HG03064 (cell line): Measurements from ENCODE around the gene STK32B.

Experiments
- ATAC-seq: cut with Tn5 transposase; IDR thresholded peaks from one replicate; pipeline ENCODE4 v1.9.1; 2021; ENCODE audit warnings: low read depth; ENCODE audit not compliant: unreplicated experiment

The STK32B gene

DNA sequence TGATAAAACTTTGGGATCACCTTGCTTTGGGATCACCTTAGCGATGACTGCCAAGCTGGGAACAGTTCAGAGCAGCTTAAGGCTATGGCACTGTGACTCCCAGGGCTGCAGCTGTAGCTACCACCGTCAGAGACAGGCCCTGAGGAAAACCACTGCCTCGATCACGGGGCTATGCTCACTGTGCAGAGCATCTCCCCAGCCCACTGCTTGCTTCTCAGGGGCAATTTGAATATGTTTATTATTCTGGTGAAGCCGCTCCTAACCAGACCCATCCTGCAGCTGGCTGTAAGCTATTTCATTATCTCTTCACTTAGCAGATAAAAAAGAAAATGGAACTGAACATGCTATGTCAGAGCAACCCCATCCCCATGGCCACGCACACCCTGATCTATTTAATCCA lies 328.6 kb downstream of the STK32B start:
- no peak for ATAC-seq

DNA sequence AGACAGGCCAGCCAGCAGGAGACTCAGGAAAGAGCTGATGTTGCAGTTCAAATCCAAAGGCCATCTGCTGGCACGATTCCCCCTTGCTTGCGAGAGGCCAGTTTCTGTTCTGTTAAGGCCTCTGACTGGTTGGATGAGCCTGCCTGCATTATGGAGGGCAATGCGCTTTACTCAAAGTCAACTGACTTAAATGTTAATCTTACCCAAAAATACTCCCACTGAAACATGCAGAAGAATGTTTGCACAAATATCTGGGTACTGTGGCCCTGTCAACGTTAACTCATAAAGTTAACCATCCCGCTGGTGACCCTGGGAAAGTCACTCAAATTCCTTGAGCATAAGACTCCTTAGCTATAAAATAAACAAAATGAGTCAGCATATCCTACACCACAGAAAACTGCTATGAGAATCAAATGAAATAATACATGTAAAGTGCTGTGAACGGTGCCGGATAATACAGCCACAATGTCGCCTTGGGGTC lies 330.7 kb downstream of the STK32B start:
- ATAC-seq: no peak

DNA sequence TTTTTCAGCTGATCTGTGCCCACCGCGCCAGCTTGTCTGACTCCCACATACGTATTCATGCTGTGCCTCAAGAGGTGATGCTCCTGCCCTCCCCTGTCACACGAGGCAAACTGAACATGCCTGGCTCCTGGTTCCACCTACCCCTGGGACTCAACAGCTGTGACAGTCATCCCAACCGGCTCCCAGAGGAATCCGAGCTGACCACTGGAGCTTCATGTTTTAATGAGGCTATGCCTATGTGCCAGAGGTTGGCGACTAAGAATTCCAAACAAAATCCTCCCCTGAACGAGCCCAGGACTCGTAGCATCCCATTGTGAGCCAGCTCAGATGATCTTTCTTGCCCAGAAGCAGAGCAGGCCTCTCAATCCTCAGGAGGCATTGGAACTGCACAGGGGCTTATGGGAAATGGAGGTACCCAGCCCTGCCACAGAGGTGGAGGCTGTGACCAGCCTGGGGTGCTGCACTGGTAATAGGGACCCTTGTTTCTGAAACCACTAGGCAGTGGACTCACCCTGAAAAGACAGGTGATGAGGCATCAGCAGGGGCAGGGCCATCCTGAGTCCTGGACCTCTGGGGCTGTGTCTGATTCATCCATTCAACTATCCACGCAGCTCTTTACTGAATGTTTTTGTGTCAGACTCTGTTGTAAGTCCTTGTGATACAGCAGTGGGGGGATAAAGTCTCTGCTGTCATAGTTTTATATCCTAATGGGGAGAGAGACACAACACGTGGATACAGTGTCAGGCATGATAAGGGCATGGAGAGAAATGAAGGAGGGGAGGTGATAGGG lies 332.1 kb downstream of the STK32B start:
- ATAC-seq: no peak

DNA sequence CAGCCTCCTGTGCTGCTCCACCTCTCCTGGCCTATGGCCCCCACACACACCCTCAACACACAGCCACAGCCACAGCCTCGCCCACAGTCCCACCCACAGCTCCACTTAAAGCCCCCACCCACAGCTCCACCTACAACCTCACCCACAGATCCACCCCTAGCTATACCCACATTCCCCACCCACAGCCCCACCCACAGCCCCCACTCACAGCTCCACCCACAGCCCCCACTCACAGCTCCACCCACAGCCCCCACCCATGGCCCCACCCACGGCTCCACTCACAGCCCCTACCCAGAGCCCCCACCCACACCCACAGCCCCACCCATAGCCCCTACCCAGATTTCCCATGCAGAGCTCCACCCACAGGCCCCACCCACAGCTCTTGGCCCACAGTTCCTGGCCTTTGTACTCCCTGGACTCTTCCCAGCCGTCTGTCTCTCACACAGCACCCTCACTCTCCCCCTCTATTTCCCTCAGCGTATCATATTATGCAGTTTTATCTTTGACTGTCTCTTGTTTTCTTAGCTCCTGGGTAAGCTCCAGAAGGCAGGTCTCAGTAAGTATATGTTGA lies 334.5 kb downstream of the STK32B start:
- no peak for ATAC-seq

DNA sequence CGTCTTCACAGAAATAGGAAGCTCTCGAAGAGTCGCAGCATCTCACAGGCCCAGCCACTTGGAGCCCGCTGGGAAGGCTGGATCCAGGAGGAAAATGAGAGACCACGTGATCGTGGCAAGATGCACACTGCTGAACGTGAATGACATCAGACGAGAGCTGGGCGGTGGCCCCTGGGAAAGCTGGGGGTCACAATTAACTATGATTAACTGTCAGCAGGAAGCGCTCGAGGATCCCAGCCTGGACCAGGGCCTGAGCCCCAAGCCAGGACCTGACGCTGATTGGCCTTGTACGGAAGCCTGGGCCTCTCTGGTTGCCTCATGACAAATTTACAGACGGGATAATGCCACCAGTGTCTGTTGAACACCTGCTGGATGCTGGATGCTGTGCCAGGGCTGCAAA lies 335.6 kb downstream of the STK32B start:
- no peak for ATAC-seq

DNA sequence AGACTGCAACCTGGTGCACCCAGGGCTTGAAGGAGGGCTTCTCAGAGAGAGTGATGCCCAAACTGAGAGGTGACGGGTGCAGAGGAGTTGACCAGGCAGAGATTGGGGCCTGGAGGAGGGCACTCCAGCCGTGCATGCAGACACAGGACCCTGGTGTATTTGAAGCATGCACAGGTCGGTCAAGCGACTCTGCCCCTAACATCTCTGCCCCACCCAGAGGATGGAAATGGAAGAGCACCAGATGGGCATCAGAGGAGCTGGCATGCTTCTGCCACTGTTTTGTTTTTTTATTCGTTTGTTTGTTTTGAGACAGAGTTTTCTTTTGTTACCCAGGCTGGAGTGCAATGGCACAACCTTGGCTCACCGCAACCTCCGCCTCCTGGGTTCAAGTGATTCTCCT lies 336.2 kb downstream of the STK32B start:
- no peak for ATAC-seq

DNA sequence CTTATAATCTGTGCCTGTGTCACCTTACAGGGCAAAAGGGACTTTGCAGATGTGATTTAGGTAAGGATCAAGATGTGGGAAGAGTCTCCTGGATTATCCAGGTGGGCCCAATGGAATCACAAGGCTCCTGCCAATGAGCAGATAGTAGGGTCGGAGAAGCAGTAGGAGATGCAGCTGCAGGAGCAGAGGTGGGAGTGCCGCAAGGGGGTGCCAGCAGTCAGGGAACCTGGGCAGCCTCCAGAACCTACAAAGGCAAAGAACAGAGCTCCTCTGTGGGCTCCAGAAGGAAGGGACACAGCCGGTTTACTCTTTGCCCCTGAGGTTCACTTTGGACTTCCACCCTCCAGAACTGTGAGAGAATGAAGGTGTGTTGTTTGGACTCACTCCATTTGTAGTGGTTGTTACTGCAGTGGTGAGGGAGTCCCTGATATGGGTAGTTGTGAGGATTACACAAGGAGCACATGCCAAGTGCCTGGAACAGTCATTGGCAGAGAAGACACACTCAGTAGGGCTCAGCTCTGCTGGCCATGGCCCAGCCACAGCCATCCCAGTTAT lies 338.6 kb downstream of the STK32B start:
- no peak for ATAC-seq

DNA sequence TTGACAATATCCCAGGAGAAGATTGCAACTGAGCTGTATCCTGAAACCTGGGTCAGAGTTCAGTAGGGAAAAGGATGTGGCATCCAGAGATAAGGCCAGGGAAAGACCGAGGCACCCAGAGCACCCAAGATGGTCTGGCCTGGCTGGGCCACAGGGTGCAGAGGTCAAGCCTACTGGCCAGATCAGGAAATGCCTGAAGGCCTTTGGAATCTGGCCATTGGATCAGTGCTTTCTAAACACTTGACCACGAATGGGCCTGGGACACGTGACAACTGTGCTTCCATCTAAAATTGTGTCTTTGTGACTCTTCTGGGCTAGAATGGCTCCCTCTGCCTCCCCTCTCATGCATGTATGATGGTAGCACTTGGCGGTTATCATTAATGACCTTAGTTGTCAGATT lies 340.2 kb downstream of the STK32B start:
- ATAC-seq: no peak

DNA sequence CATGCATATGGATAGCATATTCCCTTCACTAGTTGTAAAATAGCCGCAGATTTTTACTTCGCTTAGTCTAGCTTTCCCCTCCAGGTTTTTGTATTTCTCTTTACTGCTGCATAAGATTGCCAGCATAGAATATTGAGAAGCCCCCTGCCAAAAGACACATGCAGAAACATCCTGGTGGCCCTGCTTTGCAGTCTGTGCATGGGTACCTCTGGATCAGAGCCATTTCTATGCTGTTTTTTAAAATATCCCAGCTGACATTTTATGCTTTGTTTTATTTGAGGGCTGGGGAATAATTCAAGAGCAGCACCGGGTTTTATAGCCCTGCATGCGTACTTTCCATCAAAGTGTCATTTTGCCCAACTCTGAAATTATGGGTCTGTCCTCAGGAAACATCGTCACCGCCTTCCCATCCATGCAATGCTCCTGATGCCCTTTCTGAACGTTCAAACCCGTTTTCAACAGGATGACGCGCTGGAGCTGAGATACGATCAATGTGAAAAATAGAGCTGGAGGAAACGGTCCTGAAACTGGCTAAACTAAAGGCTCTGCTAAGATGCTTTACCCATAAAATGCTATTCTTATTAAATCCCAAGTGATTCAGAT lies 342.7 kb downstream of the STK32B start:
- no peak for ATAC-seq

DNA sequence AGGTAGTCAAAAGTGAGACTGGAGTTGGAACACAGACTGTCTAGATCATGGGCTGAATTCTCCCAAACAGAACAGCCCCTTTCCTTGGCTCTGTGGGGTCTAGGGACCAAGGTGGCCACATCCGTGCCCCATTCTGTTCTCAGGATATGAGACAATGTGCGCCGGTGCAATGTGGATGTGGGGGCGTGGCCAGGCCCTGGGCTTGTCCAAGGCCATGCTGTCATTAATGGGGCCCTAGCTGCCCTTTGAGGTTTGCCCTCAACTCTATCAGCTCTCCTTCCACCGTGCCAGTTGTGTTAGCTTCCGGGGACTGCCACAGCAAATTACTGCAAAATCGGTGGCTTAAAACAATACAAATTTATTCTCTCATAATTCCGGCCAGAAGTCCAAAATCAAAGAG lies 344.5 kb downstream of the STK32B start:
- ATAC-seq: no peak

DNA sequence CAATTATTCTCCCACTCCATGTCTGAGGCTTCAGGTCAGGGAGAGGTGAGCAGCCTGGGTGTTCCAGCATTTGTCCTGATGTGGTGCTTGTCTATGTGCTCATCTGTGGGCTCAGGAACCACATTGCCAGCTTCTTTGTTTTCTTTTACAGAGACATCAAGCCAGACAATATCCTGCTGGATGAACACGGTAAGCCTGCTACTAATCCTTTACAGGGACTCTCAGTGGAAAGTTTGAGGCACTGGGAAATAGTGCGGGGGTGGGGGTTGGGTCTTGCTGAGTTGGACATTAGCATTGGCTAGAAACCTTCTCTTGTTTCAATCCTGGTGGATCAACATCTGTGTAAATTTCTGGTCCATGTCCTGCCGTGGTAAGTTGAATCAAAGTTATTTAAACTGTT lies 346.8 kb downstream of the STK32B start:
- no peak for ATAC-seq

DNA sequence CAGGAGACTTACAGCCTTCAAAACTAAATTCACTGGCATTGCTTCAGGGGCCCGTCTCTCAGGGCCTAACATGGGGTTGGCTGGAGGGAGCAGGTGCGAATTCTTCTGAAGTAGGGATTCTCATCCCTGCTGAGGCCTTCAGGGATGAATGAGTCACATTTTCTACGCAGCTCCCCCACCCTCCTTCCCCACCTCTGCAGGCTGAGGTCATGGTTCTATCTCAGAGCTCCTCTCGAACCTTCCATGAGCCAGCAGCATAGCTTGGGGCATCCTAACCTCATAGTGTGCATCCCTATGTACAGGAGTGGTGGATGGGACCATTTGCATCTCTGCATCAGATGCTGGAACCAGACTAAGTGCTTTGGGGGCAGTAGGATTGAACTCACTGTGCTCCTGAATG lies 347.8 kb downstream of the STK32B start:
- no peak for ATAC-seq

DNA sequence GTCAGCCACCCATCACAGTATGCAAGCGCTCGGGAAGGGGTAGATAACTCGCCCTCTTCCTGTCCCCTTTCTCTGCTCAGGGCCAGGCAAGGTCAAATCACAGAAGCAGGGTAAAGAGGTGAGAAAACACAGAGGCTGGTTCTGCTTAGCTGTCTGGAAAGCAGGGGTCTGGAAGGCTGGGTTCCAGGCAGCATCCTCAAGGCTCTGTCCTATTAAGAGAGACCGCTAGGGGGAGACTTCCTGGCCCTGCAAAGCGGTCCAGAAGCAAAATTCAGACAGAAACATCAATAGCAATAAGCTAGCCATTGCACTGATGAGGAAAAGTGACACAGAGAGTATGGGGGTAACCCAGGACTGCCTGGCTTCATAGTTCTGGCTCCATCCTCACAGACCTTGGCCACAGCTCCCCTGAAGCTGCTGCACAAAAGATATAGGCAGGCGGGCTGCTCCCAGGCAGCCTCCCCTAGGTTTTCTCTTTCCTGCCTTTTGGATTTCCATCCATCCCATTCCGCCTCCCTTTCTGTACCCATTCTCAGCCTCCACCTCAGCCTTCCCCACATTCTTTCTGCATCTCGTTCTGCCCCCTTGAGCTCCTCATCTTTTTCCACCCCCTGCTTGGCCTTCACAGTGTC lies 348.6 kb downstream of the STK32B start:
- no peak for ATAC-seq

DNA sequence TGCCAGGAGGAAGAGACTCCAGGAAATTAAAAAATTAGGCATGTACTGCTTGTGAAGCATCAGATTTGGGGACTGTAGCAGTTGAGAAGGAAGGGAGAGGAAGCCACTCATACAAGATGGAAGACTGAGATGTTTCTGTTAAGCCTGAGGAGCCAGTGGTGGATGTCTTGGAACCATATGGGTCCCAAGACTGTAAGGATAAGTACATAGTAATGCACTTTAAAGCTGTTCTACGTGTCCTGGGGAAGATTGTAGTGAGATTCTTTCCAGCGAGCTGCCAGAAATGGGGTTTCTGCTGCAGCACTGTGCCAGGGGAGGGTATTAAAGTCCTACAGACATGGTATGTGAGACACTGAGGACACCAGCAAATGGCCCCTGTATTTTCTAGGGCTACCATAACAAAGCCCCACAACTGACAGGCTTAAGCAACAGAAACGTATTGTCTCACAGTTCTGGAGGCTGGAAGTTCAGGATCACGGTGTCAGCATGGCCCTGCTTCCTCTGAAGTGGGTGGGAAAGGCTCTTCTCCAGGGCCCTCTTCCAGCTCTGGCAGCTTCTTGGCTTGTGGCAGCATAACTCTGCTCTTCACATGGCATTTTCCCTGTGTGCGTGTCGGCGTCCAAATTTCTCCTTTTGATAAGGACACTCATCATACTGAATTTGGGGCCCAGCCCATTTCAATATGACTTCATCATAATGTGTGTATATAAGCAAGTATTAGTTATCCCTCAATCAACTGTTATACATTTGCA lies 352.6 kb downstream of the STK32B start:
- ATAC-seq: no peak

DNA sequence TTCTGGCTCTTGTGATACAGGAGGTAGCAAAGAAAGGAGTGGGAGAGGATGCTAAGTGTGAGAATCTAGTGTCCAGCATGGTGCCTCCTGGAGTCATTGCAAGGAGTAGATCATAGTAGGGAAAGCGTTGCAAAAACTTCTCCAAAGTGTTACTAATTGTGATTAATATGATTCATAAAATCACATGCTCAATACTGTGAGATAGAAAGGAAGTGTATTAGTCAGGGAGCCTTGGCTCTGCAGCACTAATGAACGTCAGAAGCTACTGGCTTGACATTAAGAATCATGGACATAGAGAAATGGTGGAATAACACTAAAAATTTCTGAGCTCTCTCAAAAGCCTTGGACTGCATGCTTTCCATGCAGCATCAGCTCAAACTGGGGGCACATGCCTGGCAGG lies 358.0 kb downstream of the STK32B start:
- no peak for ATAC-seq

DNA sequence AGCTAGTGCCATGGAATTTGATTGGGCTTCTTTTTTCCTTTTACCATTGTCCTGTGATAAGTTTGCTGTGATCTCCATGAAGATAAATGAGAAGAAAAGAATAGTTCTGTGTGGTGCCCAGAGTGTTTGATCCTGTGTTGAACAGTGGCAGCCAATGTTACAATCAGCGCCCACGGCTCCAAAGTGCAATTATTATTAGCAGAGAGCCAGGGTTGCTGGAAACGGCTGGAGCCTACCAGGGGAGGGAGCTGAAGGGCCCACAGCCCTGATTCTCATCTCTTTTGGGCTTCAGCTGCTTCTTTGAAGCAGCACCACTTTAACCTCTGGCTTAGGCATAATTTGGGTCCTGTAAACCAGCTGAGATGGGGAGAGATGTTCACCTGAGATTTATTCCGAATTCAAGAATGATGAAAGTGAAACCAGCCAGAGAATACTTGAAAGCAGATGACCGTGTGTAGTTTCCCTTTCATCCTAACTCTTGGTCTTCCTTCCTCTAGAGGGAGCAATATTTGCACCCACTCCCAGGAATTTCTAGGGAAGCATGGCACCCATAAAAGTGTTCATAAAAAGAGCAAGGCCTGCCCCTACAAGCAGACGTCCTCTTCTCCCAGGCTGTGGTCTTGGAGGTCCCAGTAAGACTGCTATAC lies 358.8 kb downstream of the STK32B start:
- no peak for ATAC-seq

DNA sequence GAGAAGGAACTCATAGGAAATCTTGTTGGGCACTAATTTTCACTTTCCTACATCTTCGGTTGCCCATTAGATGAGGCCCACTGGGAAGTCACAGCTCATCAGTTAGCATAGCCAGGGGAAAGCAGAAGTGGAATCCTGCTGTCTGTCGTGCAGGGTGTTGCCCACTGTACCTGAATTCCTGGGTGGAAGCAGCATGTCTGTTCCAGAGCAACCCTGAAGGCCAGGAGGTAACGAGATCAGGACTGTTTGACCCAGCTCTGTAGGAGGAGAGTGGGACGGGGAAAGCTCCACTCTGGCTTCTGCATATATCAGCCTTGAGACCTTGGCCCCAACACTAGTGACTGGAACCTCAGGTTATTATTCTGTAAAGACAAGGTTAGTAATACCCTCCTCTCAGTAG lies 361.0 kb downstream of the STK32B start:
- no peak for ATAC-seq

DNA sequence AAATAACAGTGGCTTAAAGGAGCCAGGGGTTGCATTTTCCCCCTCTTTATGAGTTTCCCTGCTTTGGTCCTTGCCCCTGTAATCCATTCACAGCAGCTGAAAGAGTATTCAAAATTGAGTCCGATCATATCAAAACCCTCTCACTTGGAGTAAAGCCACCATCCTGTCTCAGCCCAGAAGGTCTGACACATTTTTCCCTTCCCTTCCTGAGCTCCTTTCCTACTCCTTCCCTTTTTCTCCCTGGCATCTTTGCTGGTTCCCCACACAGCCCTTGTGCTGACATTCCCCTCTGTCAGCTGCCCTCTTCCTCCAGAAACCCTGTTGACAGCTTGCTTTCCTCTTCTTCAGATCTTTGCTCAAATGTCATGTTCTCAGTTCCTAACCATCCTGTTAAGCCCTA lies 361.5 kb downstream of the STK32B start:
- ATAC-seq: no peak

DNA sequence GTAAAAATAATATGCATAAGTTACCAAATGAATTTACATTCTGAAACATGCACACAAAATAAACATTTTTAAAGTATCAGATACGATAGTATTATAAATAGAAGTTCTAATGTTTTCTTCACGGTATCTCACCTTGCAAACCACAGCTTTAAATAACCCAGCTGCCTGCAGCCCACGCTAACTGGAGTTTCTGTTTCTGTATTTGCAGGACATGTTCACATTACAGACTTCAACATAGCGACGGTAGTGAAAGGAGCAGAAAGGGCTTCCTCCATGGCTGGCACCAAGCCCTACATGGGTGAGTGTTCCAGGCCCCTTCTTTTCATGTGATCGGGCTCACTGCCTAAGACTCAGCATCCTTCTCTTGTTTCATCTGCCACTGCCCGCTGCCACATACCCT lies 365.4 kb downstream of the STK32B start:
- ATAC-seq: peak; percentile 73

DNA sequence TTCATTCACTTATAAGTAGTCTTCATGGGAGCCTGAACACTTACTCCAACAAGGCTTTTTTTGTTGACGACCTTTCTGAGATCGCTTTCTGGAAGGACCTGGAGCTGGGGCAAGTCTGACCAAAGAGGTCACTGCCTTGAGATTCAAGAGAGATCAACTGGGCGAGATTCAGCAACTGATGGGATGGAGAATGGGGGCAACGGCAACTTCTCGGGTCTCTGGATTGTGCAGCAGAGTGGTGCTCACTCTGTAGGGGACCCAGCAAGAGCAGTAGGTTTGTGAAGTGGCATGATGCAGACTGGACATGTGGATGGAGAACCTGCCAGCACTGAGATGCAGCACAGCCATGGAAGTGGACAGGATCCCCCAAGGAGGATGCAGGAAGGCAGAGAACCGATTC lies 369.0 kb downstream of the STK32B start:
- ATAC-seq: no peak
